Sigmoid colon (tissue), 7 donors: ENCODE results near the gene IL17RB. TPM values are rescaled to one million over a fixed set of nuclear protein-coding genes. Genes with fewer than 3 reads are reported as not detected.

Experiments
- DNase-seq: peaks from one replicate; pipeline ENCODE4 v3.0.0-alpha.2; 2019
- H3K27ac ChIP-seq, 4 donors: fragments of 200-600 bp; sonication (generic); one replicate each; pipeline ENCODE4 v1.5.1; 2016 to 2019; ENCODE audit warnings: mild to moderate bottlenecking in 1 of 4
- H3K27me3 ChIP-seq, 3 donors: fragments of 200-600 bp; sonication (generic); one replicate each; pipeline ENCODE4 v1.5.1; 2019; ENCODE audit warnings: mild to moderate bottlenecking in 1 of 3
- H3K36me3 ChIP-seq, 4 donors: fragments of 200-600 bp; sonication (generic); one replicate each; pipeline ENCODE4 v1.5.1; 2016 to 2019
- H3K4me1 ChIP-seq, 4 donors: fragments of 200-600 bp; sonication (generic); one replicate each; pipeline ENCODE4 v1.5.1; 2017 to 2019
- H3K4me3 ChIP-seq, 4 donors: fragments of 200-600 bp; sonication (generic); one replicate each; pipeline ENCODE4 v1.5.1; 2017 to 2019; ENCODE audit warnings: mild to moderate bottlenecking in 2 of 4, moderate library complexity in 1 of 4
- H3K9me3 ChIP-seq, 4 donors: fragments of 200-600 bp in 3 of 4; sonication (generic) in 3 of 4; one replicate each; pipeline versions ENCODE4 v1.5.1 to v1.6.1; 2013 to 2019
- CTCF ChIP-seq, 4 experiments: fragments of 450-650 bp in 3 of 4; fragments of 200-600 bp in 1 of 4; IDR thresholded peaks; one replicate each; pipeline ENCODE4 v1.5.1; 2016 to 2019; ENCODE audit warnings: antibody characterized with exemption in 4 of 4, mild to moderate bottlenecking in 3 of 4, moderate library complexity in 2 of 4
- EP300 ChIP-seq, 4 donors: sonication (generic); formaldehyde crosslinking; IDR thresholded peaks; one replicate each; pipeline ENCODE4 v1.6.1; 2017; ENCODE audit warnings: antibody characterized with exemption in 4 of 4
- POLR2A ChIP-seq, 2 donors: fragments of 450-650 bp; IDR thresholded peaks; one replicate each; pipeline ENCODE4 v1.6.1; 2016; ENCODE audit warnings: antibody characterized with exemption in 2 of 2, mild to moderate bottlenecking in 2 of 2, moderate library complexity in 2 of 2
- POLR2AphosphoS5 ChIP-seq, 4 donors: sonication (generic); formaldehyde crosslinking; IDR thresholded peaks; one replicate each; pipeline ENCODE4 v1.6.1; 2017; ENCODE audit warnings: antibody characterized with exemption in 4 of 4
- WGBS, 2 donors: extraction: QIAGEN DNeasy Blood & Tissue Kit; methylation state at CpG; one replicate each; pipeline ENCODE4 v1.1.7; 2013; 5-methylcytosine and 5-hydroxymethylcytosine counted together
- intact Hi-C: fragments of 100-400 bp; cut with DNase I; formaldehyde crosslinking; loops from one replicate; pipeline ENCODE4 v1.15.1; 2023
- polyA plus RNA-seq, 3 donors: library from polyadenylated mRNA; stranded (reverse); fragments of 200-250 nt; gene quantifications; one replicate each; pipeline ENCODE4 v1.2.3, GENCODE V29; 2013
- total RNA-seq, 4 donors: library from RNA; depleted of rRNA; stranded (reverse); fragments of >200 nt; gene quantifications; one replicate each; pipeline ENCODE4 v1.1.0, GENCODE V29; 2016
- donor health status: healthy with polysubstance abuse.
- donor health status: Bipolar disorder and iron deficiency.
- donor health status: healthy.

IL17RB gene
- total and polyA plus RNA-seq, 7 donors = 1.1 to 9.0 (median 2.2) TPM

GRCh38 chr3:53844262-53845102, 1.9 kb upstream of the IL17RB start:
- 20 to 76% methylated on average over 9 of the region's 9 CpGs for WGBS, 2 donors
- intact Hi-C loops = no loop called here

DNA sequence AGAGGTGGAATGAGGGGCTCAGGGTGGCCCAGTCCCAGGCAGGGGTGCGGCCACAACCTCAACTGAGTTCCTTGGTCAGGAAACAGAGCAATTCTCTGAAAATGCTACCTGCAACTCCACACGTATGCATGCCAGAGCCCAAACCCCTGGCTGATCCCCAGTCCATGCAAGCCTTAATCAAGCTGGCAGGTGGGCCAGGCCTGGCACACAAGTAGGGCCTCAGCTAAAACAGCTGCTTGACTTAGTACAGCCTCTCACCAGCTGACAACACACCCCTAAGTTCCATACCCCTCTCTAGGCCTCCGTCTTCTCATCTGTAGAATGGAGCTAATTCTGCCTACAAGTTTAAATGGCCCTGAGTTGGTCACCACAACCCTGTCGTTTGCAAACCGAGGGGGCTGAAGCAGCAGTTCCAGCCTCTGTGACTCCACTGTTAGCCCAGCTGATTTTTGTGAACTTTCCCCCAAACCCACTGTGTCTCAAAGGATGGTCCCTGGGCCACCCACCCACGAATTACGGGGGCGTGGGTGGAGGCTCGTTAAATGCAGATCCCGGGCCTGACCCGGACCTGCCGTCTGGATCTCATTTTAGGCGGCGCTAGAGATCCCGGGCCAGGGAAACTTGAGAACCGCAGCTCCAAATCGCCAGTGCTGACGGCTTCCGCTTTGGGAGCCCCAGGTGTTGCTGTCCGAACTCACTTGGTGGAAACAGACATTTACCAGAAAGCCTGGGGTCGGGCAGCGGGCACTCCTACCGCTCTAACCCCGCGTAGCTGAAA, 1.1 kb upstream of the IL17RB start:
- Histone ChIP-seq H3K9me3 (no peaks in the 10 kb centered on the region), H3K4me1 (peaks cover 0 to 11% (median 8%) of the 10 kb centered on the region in 4 donors), H3K27ac (peak overlapping the region; percentile 32 to 63 (median 44)), H3K4me3 (peak overlapping the region; percentile 33 to 83 (median 62)), H3K27me3 (peaks cover 4 to 36% (median 30%) of the 10 kb centered on the region in 3 donors), H3K36me3 (no peaks in the 10 kb centered on the region)
- WGBS, 2 donors = 4 to 14% methylated on average over 25 of the region's 25 CpGs
- peak; percentile 75 for DNase-seq
- intact Hi-C loops = no loop called here
- TF ChIP-seq EP300 (IDR thresholded peaks at IDR 0.05) (no peak), POLR2AphosphoS5 (IDR thresholded peaks at IDR 0.05) (peak in 1 of 4 donors; percentile 18), CTCF (IDR thresholded peaks at IDR 0.05) (no peak)

More at GRCh38 chr3:53844262-53845102, 1.9 kb upstream of the IL17RB start:
- no peak overlapping the region for H3K4me3 ChIP-seq
- no peaks in the 10 kb centered on the region for H3K9me3 ChIP-seq
- no peaks in the 10 kb centered on the region for H3K36me3 ChIP-seq
- peaks cover 0 to 11% (median 8%) of the 10 kb centered on the region in 4 donors for H3K4me1 ChIP-seq
- H3K27me3 ChIP-seq = peaks cover 4 to 36% (median 30%) of the 10 kb centered on the region in 3 donors
- no peak overlapping the region for H3K27ac ChIP-seq
- no peak for DNase-seq
- TF ChIP-seq CTCF (IDR thresholded peaks at IDR 0.05) (no peak), POLR2AphosphoS5 (IDR thresholded peaks at IDR 0.05) (no peak), POLR2A (IDR thresholded peaks at IDR 0.05) (no peak), EP300 (IDR thresholded peaks at IDR 0.05) (no peak)

GRCh38 chr3:53845881-53846133, 561 bp upstream of the IL17RB start:
- H3K27me3 ChIP-seq = peaks cover 4 to 38% (median 30%) of the 10 kb centered on the region in 3 donors
- WGBS, 2 donors = 0 to 1% methylated on average over 34 of the region's 34 CpGs
- no peak for TF ChIP-seq POLR2A (IDR thresholded peaks at IDR 0.05)
- no peak for TF ChIP-seq EP300 (IDR thresholded peaks at IDR 0.05)
- no peak for TF ChIP-seq CTCF (IDR thresholded peaks at IDR 0.05)
- TF ChIP-seq POLR2AphosphoS5 (IDR thresholded peaks at IDR 0.05) = no peak
- H3K27ac ChIP-seq = peak overlapping the region; percentile 32 to 63 (median 44)
- H3K36me3 ChIP-seq = no peaks in the 10 kb centered on the region
- no peak for DNase-seq
- no peaks in the 10 kb centered on the region for H3K9me3 ChIP-seq
- intact Hi-C loops = no loop called here
- peak overlapping the region; percentile 33 to 83 (median 62) for H3K4me3 ChIP-seq
- H3K4me1 ChIP-seq = peaks cover 0 to 11% (median 8%) of the 10 kb centered on the region in 4 donors

GRCh38 chr3:53846851-53847155, 435 bp downstream of the IL17RB start:
- H3K4me1 ChIP-seq = peaks cover 0 to 11% (median 8%) of the 10 kb centered on the region in 4 donors
- intact Hi-C loops = no loop called here
- peak overlapping the region in 3 of 4 donors; percentile 55 to 83 (median 70) for H3K4me3 ChIP-seq
- DNase-seq = peak; percentile 56
- TF ChIP-seq POLR2A (IDR thresholded peaks at IDR 0.05) (no peak), EP300 (IDR thresholded peaks at IDR 0.05) (no peak), CTCF (IDR thresholded peaks at IDR 0.05) (no peak), POLR2AphosphoS5 (IDR thresholded peaks at IDR 0.05) (no peak)
- H3K27ac ChIP-seq = no peak overlapping the region
- WGBS, 2 donors = 21 to 66% methylated on average over 10 of the region's 10 CpGs
- no peaks in the 10 kb centered on the region for H3K9me3 ChIP-seq
- no peaks in the 10 kb centered on the region for H3K36me3 ChIP-seq
- H3K27me3 ChIP-seq = peaks cover 4 to 43% (median 30%) of the 10 kb centered on the region in 3 donors
